ENCODE results near the gene PLEKHA3. TPM values are rescaled to one million over a fixed set of nuclear protein-coding genes. Genes with fewer than 3 reads are reported as not detected.

Gene PLEKHA3
- total RNA-seq, 1 donor from 2014 or later: 41.4 TPM

DNA sequence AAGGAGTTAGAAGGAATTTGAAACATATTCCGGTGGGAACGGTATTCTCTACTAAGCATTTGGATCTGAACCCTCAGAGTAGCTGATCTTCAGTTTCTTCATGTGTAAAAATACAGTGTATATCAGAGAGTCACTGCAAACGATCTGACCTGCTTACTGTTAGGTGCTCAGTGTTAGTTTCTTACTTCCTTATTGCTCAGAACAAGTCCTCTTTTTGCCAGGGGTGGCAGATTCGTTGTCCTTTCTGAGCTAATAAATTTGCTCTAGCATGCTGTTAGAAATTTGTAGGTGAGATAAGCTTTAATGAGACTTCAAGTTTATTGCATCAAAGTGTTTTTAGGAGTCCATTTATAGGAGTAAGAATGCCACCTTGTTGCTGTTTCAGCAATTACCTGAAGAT lies 15.8 kb downstream of the PLEKHA3 start:
- intact Hi-C loops (cut with micrococcal nuclease): no loop called here
- DNase-seq: no peak
- H3K4me3 ChIP-seq: no peak overlapping the region
- H3K9me3 ChIP-seq (replicated peaks): no peaks in the 10 kb centered on the region
- peaks cover 93% of the 10 kb centered on the region for H3K36me3 ChIP-seq
- H3K4me1 ChIP-seq: peaks cover 8% of the 10 kb centered on the region
- H3K27me3 ChIP-seq (ENCODE audit: low read depth): no peaks in the 10 kb centered on the region
- no peak overlapping the region for H3K27ac ChIP-seq (replicated peaks)
- TF ChIP-seq, protein P1, sequence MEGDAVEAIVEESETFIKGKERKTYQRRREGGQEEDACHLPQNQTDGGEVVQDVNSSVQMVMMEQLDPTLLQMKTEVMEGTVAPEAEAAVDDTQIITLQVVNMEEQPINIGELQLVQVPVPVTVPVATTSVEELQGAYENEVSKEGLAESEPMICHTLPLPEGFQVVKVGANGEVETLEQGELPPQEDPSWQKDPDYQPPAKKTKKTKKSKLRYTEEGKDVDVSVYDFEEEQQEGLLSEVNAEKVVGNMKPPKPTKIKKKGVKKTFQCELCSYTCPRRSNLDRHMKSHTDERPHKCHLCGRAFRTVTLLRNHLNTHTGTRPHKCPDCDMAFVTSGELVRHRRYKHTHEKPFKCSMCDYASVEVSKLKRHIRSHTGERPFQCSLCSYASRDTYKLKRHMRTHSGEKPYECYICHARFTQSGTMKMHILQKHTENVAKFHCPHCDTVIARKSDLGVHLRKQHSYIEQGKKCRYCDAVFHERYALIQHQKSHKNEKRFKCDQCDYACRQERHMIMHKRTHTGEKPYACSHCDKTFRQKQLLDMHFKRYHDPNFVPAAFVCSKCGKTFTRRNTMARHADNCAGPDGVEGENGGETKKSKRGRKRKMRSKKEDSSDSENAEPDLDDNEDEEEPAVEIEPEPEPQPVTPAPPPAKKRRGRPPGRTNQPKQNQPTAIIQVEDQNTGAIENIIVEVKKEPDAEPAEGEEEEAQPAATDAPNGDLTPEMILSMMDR (IDR thresholded peaks at IDR 0.05; ENCODE audit: borderline replicate concordance): no peak

- Histone ChIP-seq H3K27ac (replicated peaks) (no peak overlapping the region), H3K4me3 (no peak overlapping the region), H3K36me3 (peaks cover 96% of the 10 kb centered on the region)
Measured at GRCh38 chr2:178498137-178498536, 17.9 kb downstream of the PLEKHA3 start.

GRCh38 chr2:178499640-178500039 lies 19.4 kb downstream of the PLEKHA3 start:
- Histone ChIP-seq H3K4me1 (peaks cover 8% of the 10 kb centered on the region), H3K27ac (replicated peaks) (no peak overlapping the region), H3K4me3 (no peak overlapping the region), H3K36me3 (peaks cover 96% of the 10 kb centered on the region), H3K27me3 (ENCODE audit: low read depth) (no peaks in the 10 kb centered on the region), H3K9me3 (replicated peaks) (no peaks in the 10 kb centered on the region)
- no peak for DNase-seq
- intact Hi-C loops (cut with micrococcal nuclease): no loop called here
- TF ChIP-seq, protein P1 (IDR thresholded peaks at IDR 0.05; ENCODE audit: borderline replicate concordance): no peak

More at GRCh38 chr2:178498137-178498536, 17.9 kb downstream of the PLEKHA3 start:
- Histone ChIP-seq H3K27me3 (ENCODE audit: low read depth) (no peaks in the 10 kb centered on the region), H3K4me1 (peaks cover 8% of the 10 kb centered on the region), H3K9me3 (replicated peaks) (no peaks in the 10 kb centered on the region)
- no peak for DNase-seq
- intact Hi-C loops (cut with micrococcal nuclease): no loop called here
- TF ChIP-seq, protein P1 (IDR thresholded peaks at IDR 0.05; ENCODE audit: borderline replicate concordance): no peak

DNA sequence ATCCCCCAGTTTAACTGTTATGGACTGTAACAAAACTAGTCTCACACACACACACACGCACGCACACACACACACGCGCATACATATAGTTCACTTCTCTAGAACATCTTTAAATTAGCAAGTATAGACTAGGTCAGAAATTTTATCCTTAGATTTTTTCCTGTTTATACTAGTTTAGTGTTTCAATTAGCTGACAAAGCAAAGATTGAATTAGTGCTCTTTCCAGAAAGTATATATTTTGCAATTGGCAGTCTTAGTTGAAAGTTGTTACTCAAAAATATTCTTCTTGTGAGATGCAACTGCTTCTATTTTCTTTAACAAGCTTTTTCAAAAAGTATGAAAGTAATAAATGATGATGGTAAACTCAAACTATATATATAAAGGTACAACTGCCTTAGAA lies 22.5 kb downstream of the PLEKHA3 start:
- Histone ChIP-seq H3K36me3 (peaks cover 76% of the 10 kb centered on the region), H3K4me3 (no peak overlapping the region), H3K4me1 (peaks cover 8% of the 10 kb centered on the region), H3K9me3 (replicated peaks) (no peaks in the 10 kb centered on the region), H3K27me3 (ENCODE audit: low read depth) (no peaks in the 10 kb centered on the region), H3K27ac (replicated peaks) (no peak overlapping the region)
- intact Hi-C loops (cut with micrococcal nuclease): no loop called here
- TF ChIP-seq, protein P1 (IDR thresholded peaks at IDR 0.05; ENCODE audit: borderline replicate concordance): no peak
- DNase-seq: no peak

DNA sequence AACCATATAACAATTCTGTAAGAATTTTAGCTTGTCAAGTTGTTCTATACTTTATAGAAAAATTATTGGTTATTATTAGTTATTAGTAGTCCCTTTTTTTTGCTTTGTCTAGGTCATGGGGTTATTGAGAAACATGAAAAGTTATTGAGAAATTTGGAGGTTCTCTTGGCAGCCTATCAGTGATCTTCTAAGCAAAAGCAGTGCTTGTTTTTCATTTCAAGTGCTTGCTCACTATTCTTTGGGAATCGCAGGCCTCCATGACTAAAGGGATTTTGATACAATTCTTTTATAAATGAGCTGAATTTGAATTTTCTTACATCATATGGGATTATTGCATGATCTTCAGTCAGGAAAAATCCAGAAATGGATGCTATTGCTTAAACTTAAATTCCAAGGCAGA lies 25.8 kb downstream of the PLEKHA3 start:
- H3K4me1 ChIP-seq: no peaks in the 10 kb centered on the region
- DNase-seq: no peak
- TF ChIP-seq, protein P1 (IDR thresholded peaks at IDR 0.05; ENCODE audit: borderline replicate concordance): no peak
- H3K27me3 ChIP-seq (ENCODE audit: low read depth): no peaks in the 10 kb centered on the region
- peaks cover 52% of the 10 kb centered on the region for H3K36me3 ChIP-seq
- H3K9me3 ChIP-seq (replicated peaks): no peaks in the 10 kb centered on the region
- H3K27ac ChIP-seq (replicated peaks): no peak overlapping the region
- H3K4me3 ChIP-seq: no peak overlapping the region
- intact Hi-C loops (cut with micrococcal nuclease): no loop called here

GRCh38 chr2:178506524-178506923 lies 26.3 kb downstream of the PLEKHA3 start:
- Histone ChIP-seq H3K27me3 (ENCODE audit: low read depth) (no peaks in the 10 kb centered on the region), H3K4me1 (no peaks in the 10 kb centered on the region), H3K36me3 (peaks cover 50% of the 10 kb centered on the region), H3K27ac (replicated peaks) (no peak overlapping the region), H3K9me3 (replicated peaks) (no peaks in the 10 kb centered on the region), H3K4me3 (no peak overlapping the region)
- intact Hi-C loops (cut with micrococcal nuclease): no loop called here
- TF ChIP-seq, protein P1 (IDR thresholded peaks at IDR 0.05; ENCODE audit: borderline replicate concordance): no peak
- DNase-seq: no peak

Data from left ventricle myocardium inferior (tissue), 1 donor.